AG10803 (cell line): ENCODE data around the gene HHIPL1.

Experiments
- DNase-seq: peaks from one replicate; pipeline ENCODE4 v3.0.0; 2010; ENCODE audit warnings: low read depth
- H3K4me3 ChIP-seq: 2 replicates; pipeline ENCODE4 v1.5.1; 2011; ENCODE audit warnings: mild to moderate bottlenecking, low read length, control low read depth
- CTCF ChIP-seq: conservative IDR thresholded peaks from 2 replicates; pipeline ENCODE4 v1.5.1; 2011; ENCODE audit warnings: mild to moderate bottlenecking, low read length, control low read depth, inconsistent platforms

HHIPL1 gene

GRCh38 chr14:99604766-99605298, 40.1 kb upstream of the HHIPL1 start:
- DNase-seq, result peak; percentile 33
- no peak for TF ChIP-seq CTCF
- H3K4me3 ChIP-seq, result peak overlapping the region; percentile 71

- peak overlapping the region; percentile 71 for H3K4me3 ChIP-seq
- TF ChIP-seq CTCF, result peak; percentile 9; the same call in 1 of the 2 replicates
- DNase-seq, result peak; percentile 61
Observed at GRCh38 chr14:99605299-99605961, 39.5 kb upstream of the HHIPL1 start.

- H3K4me3 ChIP-seq, result no peak overlapping the region
- no peak for TF ChIP-seq CTCF
- no peak for DNase-seq
Observed at GRCh38 chr14:99606359-99606758, 38.6 kb upstream of the HHIPL1 start.

- no peak for TF ChIP-seq CTCF
- H3K4me3 ChIP-seq, result no peak overlapping the region
- DNase-seq, result no peak
Observed at GRCh38 chr14:99608591-99608990, 36.3 kb upstream of the HHIPL1 start.

GRCh38 chr14:99609245-99610170, 35.4 kb upstream of the HHIPL1 start:
- TF ChIP-seq CTCF, result no peak
- H3K4me3 ChIP-seq, result no peak overlapping the region
- DNase-seq, result no peak

GRCh38 chr14:99611646-99612045, 33.3 kb upstream of the HHIPL1 start:
- TF ChIP-seq CTCF, result no peak

More at GRCh38 chr14:99611646-99612045, 33.3 kb upstream of the HHIPL1 start:
- H3K4me3 ChIP-seq, result no peak overlapping the region
- no peak for DNase-seq
